Measurements from ENCODE around the gene TTC21A. TPM values are rescaled to one million over a fixed set of nuclear protein-coding genes. Genes with fewer than 3 reads are reported as not detected.

The TTC21A gene
- total RNA-seq, 1 experiment from 2014 or later, result 1.2 TPM

GRCh38 chr3:39128951-39129350, 21.5 kb downstream of the TTC21A start:
- TF ChIP-seq EZH2phosphoT487 (IDR thresholded peaks at IDR 0.05; ENCODE audit: borderline replicate concordance, low read length) (no peak), EZH2 (IDR thresholded peaks at IDR 0.05; ENCODE audit: low read length, unreplicated experiment) (no peak), CTCF (conservative IDR thresholded peaks at IDR 0.05; ENCODE audit: low read depth, low read length) (no peak)
- Histone ChIP-seq H3K9ac (ENCODE audit: low read length) (no peak overlapping the region), H3K4me1 (ENCODE audit: insufficient read depth, low read length) (peaks cover 49% of the 10 kb centered on the region), H3K79me2 (ENCODE audit: low read length) (no peaks in the 10 kb centered on the region), H3K4me3 (ENCODE audit: low read length) (no peak overlapping the region), H3K27ac (ENCODE audit: low read length) (no peak overlapping the region), H2AFZ (ENCODE audit: low read length) (no peak overlapping the region), H3K4me2 (ENCODE audit: low read length) (no peak overlapping the region), H3K27me3 (ENCODE audit: low read length) (no peaks in the 10 kb centered on the region), H4K20me1 (ENCODE audit: low read length) (no peaks in the 10 kb centered on the region), H3K36me3 (ENCODE audit: low read depth, low read length) (no peaks in the 10 kb centered on the region), H3F3A (ENCODE audit: low read length, unreplicated experiment) (no peaks in the 10 kb centered on the region), H3K9me3 (ENCODE audit: low read length) (no peaks in the 10 kb centered on the region), H3K9me2 (replicated peaks; ENCODE audit: low read length) (no peaks in the 10 kb centered on the region)
- ChIA-PET CTCF (no interaction called here), POLR2A (ENCODE audit: unreplicated experiment) (no interaction called here)
- intact Hi-C loops (cut with micrococcal nuclease), result loop anchor here (10.0 kb wide), 1 partner anchor 256 kb away; the partner anchor contains the start of gene SLC25A38
- DNase-seq, result no peak
- no peak for ATAC-seq
- BruUV-seq (replicated peaks), result no TSS peak

- TF ChIP-seq EZH2 (IDR thresholded peaks at IDR 0.05; ENCODE audit: low read length, unreplicated experiment) (no peak), EZH2phosphoT487 (IDR thresholded peaks at IDR 0.05; ENCODE audit: borderline replicate concordance, low read length) (no peak), CTCF (conservative IDR thresholded peaks at IDR 0.05; ENCODE audit: low read depth, low read length) (no peak)
- no peak overlapping the region for H2AFZ ChIP-seq (ENCODE audit: low read length)
- no peak for DNase-seq
- ATAC-seq, result no peak
- H3K27ac ChIP-seq (ENCODE audit: low read length), result no peak overlapping the region
- H3K4me3 ChIP-seq (ENCODE audit: low read length), result no peak overlapping the region
- H3K4me1 ChIP-seq (ENCODE audit: insufficient read depth, low read length), result peaks cover 43% of the 10 kb centered on the region
- H4K20me1 ChIP-seq (ENCODE audit: low read length), result no peaks in the 10 kb centered on the region
- ChIA-PET CTCF (no interaction called here), POLR2A (ENCODE audit: unreplicated experiment) (no interaction called here)
- no peaks in the 10 kb centered on the region for H3K79me2 ChIP-seq (ENCODE audit: low read length)
- H3K9ac ChIP-seq (ENCODE audit: low read length), result no peak overlapping the region
- no peaks in the 10 kb centered on the region for H3F3A ChIP-seq (ENCODE audit: low read length, unreplicated experiment)
- H3K9me3 ChIP-seq (ENCODE audit: low read length), result no peaks in the 10 kb centered on the region
- intact Hi-C loops (cut with micrococcal nuclease), result no loop called here
- no peak overlapping the region for H3K4me2 ChIP-seq (ENCODE audit: low read length)
- no TSS peak for BruUV-seq (replicated peaks)
- no peaks in the 10 kb centered on the region for H3K36me3 ChIP-seq (ENCODE audit: low read depth, low read length)
- H3K27me3 ChIP-seq (ENCODE audit: low read length), result no peaks in the 10 kb centered on the region
- H3K9me2 ChIP-seq (replicated peaks; ENCODE audit: low read length), result no peaks in the 10 kb centered on the region
Measured at GRCh38 chr3:39130026-39130425, 22.5 kb downstream of the TTC21A start.

- intact Hi-C loops (cut with micrococcal nuclease), result no loop called here
- DNase-seq (no peak), ATAC-seq (no peak)
- H3F3A ChIP-seq (ENCODE audit: low read length, unreplicated experiment), result no peaks in the 10 kb centered on the region
- H3K27ac ChIP-seq (ENCODE audit: low read length), result no peak overlapping the region
- no peak for TF ChIP-seq CTCF (conservative IDR thresholded peaks at IDR 0.05; ENCODE audit: low read depth, low read length)
- no peak for TF ChIP-seq EZH2 (IDR thresholded peaks at IDR 0.05; ENCODE audit: low read length, unreplicated experiment)
- no peak for TF ChIP-seq EZH2phosphoT487 (IDR thresholded peaks at IDR 0.05; ENCODE audit: borderline replicate concordance, low read length)
- H3K9ac ChIP-seq (ENCODE audit: low read length), result no peak overlapping the region
- no peaks in the 10 kb centered on the region for H3K36me3 ChIP-seq (ENCODE audit: low read depth, low read length)
- no peak overlapping the region for H3K4me3 ChIP-seq (ENCODE audit: low read length)
- no peaks in the 10 kb centered on the region for H3K9me3 ChIP-seq (ENCODE audit: low read length)
- H4K20me1 ChIP-seq (ENCODE audit: low read length), result no peaks in the 10 kb centered on the region
- no peak overlapping the region for H2AFZ ChIP-seq (ENCODE audit: low read length)
- H3K27me3 ChIP-seq (ENCODE audit: low read length), result no peaks in the 10 kb centered on the region
- no peaks in the 10 kb centered on the region for H3K79me2 ChIP-seq (ENCODE audit: low read length)
- H3K4me1 ChIP-seq (ENCODE audit: insufficient read depth, low read length), result peaks cover 36% of the 10 kb centered on the region
- ChIA-PET POLR2A (ENCODE audit: unreplicated experiment) (no interaction called here), CTCF (interaction anchor here (0.7 kb wide), 1 partner anchor 19 kb away, joined by 3 read pairs; no protein-coding TSS in a partner anchor)
- no peak overlapping the region for H3K4me2 ChIP-seq (ENCODE audit: low read length)
- BruUV-seq (replicated peaks), result no TSS peak
- no peaks in the 10 kb centered on the region for H3K9me2 ChIP-seq (replicated peaks; ENCODE audit: low read length)
Measured at GRCh38 chr3:39130693-39131265, 23.3 kb downstream of the TTC21A start.
